Measurements from ENCODE around the gene GSN. TPM values are rescaled to one million over a fixed set of nuclear protein-coding genes. Genes with fewer than 3 reads are reported as not detected.

The GSN gene
- total and polyA plus RNA-seq, 4 donors, result 133 to 468 (median 233) TPM

GRCh38 chr9:121246821-121247561, 21.0 kb upstream of the GSN start:
- ATAC-seq (ENCODE audit: insufficient read depth, low FRiP score) (no peak), DNase-seq (no peak)
- 68 to 74% methylated on average over 12 of the region's 12 CpGs for WGBS, 2 donors
- Histone ChIP-seq H3K4me3 (no peak overlapping the region), H3K36me3 (ENCODE audit: control insufficient read depth in 4 of 4, insufficient read depth in 4 of 4, low read length in 4 of 4) (no peaks in the 10 kb centered on the region), H3K27ac (ENCODE audit: low read depth in 1 of 2, low read length in 1 of 2) (no peak overlapping the region), H3K4me1 (ENCODE audit: control insufficient read depth in 5 of 5, insufficient read depth in 5 of 5, low read length in 5 of 5) (peaks cover 0 to 3% (median 0%) of the 10 kb centered on the region in 5 donors), H3K27me3 (ENCODE audit: control insufficient read depth in 3 of 3, insufficient read depth in 3 of 3, low read length in 2 of 3) (no peaks in the 10 kb centered on the region), H3K9me3 (ENCODE audit: control insufficient read depth in 4 of 4, insufficient read depth in 3 of 4, low read length in 3 of 4) (no peaks in the 10 kb centered on the region), H3K9ac (ENCODE audit: insufficient read depth in 1 of 2, low read length in 2 of 2) (no peak overlapping the region)
- TF ChIP-seq CTCF (IDR thresholded peaks at IDR 0.05; ENCODE audit: control extremely low read depth, extremely low read depth), result no peak

- Histone ChIP-seq H3K9me3 (ENCODE audit: control insufficient read depth in 4 of 4, insufficient read depth in 3 of 4, low read length in 3 of 4) (no peaks in the 10 kb centered on the region), H3K27me3 (ENCODE audit: control insufficient read depth in 3 of 3, insufficient read depth in 3 of 3, low read length in 2 of 3) (no peaks in the 10 kb centered on the region), H3K27ac (ENCODE audit: low read depth in 1 of 2, low read length in 1 of 2) (no peak overlapping the region), H3K4me3 (no peak overlapping the region), H3K36me3 (ENCODE audit: control insufficient read depth in 4 of 4, insufficient read depth in 4 of 4, low read length in 4 of 4) (no peaks in the 10 kb centered on the region), H3K4me1 (ENCODE audit: control insufficient read depth in 5 of 5, insufficient read depth in 5 of 5, low read length in 5 of 5) (peaks cover 0 to 3% (median 0%) of the 10 kb centered on the region in 5 donors), H3K9ac (ENCODE audit: insufficient read depth in 1 of 2, low read length in 2 of 2) (no peak overlapping the region)
- no peak for DNase-seq
- 52 to 74% methylated on average over 3 of the region's 3 CpGs for WGBS, 2 donors
- TF ChIP-seq CTCF (IDR thresholded peaks at IDR 0.05; ENCODE audit: control extremely low read depth, extremely low read depth), result no peak
- ATAC-seq (ENCODE audit: insufficient read depth, low FRiP score), result no peak
These were observed 18.4 kb upstream of the GSN start for GRCh38 chr9:121249563-121249962.

DNA sequence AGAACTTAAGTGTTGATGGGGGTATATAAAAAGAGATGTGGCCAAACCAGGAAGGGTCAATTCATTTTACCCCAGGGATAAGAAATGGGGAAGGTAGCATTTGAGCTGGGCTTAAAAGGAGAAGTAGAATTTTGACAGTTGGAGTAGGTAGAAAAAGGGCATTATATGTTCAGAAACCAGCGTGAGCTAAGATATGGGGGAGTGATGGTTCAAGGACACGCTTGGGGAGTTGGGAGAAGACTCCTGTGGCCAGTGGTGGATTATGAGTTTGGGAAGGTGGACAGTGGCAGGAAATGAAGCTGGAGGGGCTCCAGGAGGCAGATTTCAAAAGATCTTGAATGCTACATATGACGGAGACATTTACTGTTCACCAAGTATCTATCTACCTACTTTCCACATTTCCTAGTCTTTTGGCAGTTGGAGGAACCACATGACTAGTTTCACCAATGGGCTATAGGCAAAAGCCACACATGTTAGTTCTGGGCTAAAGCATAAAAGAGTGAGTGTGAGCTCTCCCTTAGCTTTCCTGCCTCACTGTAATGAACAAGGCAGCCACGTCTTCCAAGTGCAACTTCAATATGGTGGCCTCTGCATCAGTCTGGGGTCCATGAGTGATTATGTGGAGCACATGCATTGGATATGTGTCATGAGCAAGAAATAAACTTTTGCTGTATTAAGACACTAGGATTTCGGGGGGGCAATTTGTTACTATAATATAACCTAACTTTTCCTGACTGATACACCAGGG, 15.7 kb upstream of the GSN start:
- no peak overlapping the region for H3K27ac ChIP-seq (ENCODE audit: low read depth in 1 of 2, low read length in 1 of 2)
- no peaks in the 10 kb centered on the region for H3K36me3 ChIP-seq (ENCODE audit: control insufficient read depth in 4 of 4, insufficient read depth in 4 of 4, low read length in 4 of 4)
- no peak for TF ChIP-seq CTCF (IDR thresholded peaks at IDR 0.05; ENCODE audit: control extremely low read depth, extremely low read depth)
- ATAC-seq (ENCODE audit: insufficient read depth, low FRiP score) (no peak), DNase-seq (no peak)
- no peak overlapping the region for H3K9ac ChIP-seq (ENCODE audit: insufficient read depth in 1 of 2, low read length in 2 of 2)
- WGBS, 2 donors, result 50 to 81% methylated on average over 5 of the region's 5 CpGs
- no peak overlapping the region for H3K4me3 ChIP-seq
- H3K27me3 ChIP-seq (ENCODE audit: control insufficient read depth in 3 of 3, insufficient read depth in 3 of 3, low read length in 2 of 3), result no peaks in the 10 kb centered on the region
- H3K9me3 ChIP-seq (ENCODE audit: control insufficient read depth in 4 of 4, insufficient read depth in 3 of 4, low read length in 3 of 4), result no peaks in the 10 kb centered on the region
- peaks cover 0 to 1% (median 0%) of the 10 kb centered on the region in 5 donors for H3K4me1 ChIP-seq (ENCODE audit: control insufficient read depth in 5 of 5, insufficient read depth in 5 of 5, low read length in 5 of 5)
